CD4-positive, alpha-beta T cell treated with Interleukin-21 for 1 hour (primary cell): Measurements from ENCODE around the gene WNT2.
"Not testable (repeated sequence)": the region's sequence is repeated elsewhere in the genome, so short reads cannot be mapped to it uniquely, and the experiment has no call there.

ENCODE experiments used
- DNase-seq: peaks from one replicate; pipeline ENCODE4 v3.0.0-alpha.2; 2020

The WNT2 gene

GRCh38 chr7:117302396-117302795, 20.5 kb downstream of the WNT2 start:
- DNase-seq, result no peak

GRCh38 chr7:117300506-117300905, 22.4 kb downstream of the WNT2 start:
- not testable (repeated sequence) for DNase-seq

- no peak for DNase-seq
Measured at GRCh38 chr7:117297606-117298005, 25.3 kb downstream of the WNT2 start.

GRCh38 chr7:117296066-117296465, 26.8 kb downstream of the WNT2 start:
- DNase-seq, result no peak

GRCh38 chr7:117285826-117286225, 37.0 kb downstream of the WNT2 start:
- no peak for DNase-seq

GRCh38 chr7:117284692-117285091, 38.2 kb downstream of the WNT2 start:
- DNase-seq, result no peak

- no peak for DNase-seq
Measured at GRCh38 chr7:117283779-117284178, 39.1 kb downstream of the WNT2 start.

- DNase-seq, result no peak
Measured at GRCh38 chr7:117283371-117283770, 39.5 kb downstream of the WNT2 start.

GRCh38 chr7:117282239-117282812, 40.5 kb downstream of the WNT2 start:
- DNase-seq, result no peak

- no peak for DNase-seq
Measured at GRCh38 chr7:117281562-117281961, 41.3 kb downstream of the WNT2 start.

- DNase-seq, result no peak
Measured at GRCh38 chr7:117279931-117280557, 42.8 kb downstream of the WNT2 start.

- no peak for DNase-seq
Measured at GRCh38 chr7:117279203-117279602, 43.7 kb downstream of the WNT2 start.

GRCh38 chr7:117278040-117278439, 44.8 kb downstream of the WNT2 start:
- no peak for DNase-seq

GRCh38 chr7:117277576-117277975, 45.3 kb downstream of the WNT2 start:
- DNase-seq, result no peak

- no peak for DNase-seq
Measured at GRCh38 chr7:117274951-117275350, 47.9 kb downstream of the WNT2 start.

GRCh38 chr7:117273814-117274225, 49.0 kb downstream of the WNT2 start:
- no peak for DNase-seq

- DNase-seq, result no peak
Measured at GRCh38 chr7:117273325-117273724, 49.5 kb downstream of the WNT2 start.

- no peak for DNase-seq
Measured at GRCh38 chr7:117272017-117272759, 50.7 kb downstream of the WNT2 start.

- DNase-seq, result no peak
Measured at GRCh38 chr7:117271566-117271965, 51.3 kb downstream of the WNT2 start.

- DNase-seq, result no peak
Measured at GRCh38 chr7:117270371-117270770, 52.5 kb downstream of the WNT2 start.

- no peak for DNase-seq
Measured at GRCh38 chr7:117269886-117270285, 53.0 kb downstream of the WNT2 start.

GRCh38 chr7:117269417-117269816, 53.4 kb downstream of the WNT2 start:
- no peak for DNase-seq

GRCh38 chr7:117264716-117265115, 58.1 kb downstream of the WNT2 start:
- no peak for DNase-seq

GRCh38 chr7:117262546-117262945, 60.3 kb downstream of the WNT2 start:
- DNase-seq, result no peak
